ENCODE data around the gene THAP4.

The THAP4 gene

DNA sequence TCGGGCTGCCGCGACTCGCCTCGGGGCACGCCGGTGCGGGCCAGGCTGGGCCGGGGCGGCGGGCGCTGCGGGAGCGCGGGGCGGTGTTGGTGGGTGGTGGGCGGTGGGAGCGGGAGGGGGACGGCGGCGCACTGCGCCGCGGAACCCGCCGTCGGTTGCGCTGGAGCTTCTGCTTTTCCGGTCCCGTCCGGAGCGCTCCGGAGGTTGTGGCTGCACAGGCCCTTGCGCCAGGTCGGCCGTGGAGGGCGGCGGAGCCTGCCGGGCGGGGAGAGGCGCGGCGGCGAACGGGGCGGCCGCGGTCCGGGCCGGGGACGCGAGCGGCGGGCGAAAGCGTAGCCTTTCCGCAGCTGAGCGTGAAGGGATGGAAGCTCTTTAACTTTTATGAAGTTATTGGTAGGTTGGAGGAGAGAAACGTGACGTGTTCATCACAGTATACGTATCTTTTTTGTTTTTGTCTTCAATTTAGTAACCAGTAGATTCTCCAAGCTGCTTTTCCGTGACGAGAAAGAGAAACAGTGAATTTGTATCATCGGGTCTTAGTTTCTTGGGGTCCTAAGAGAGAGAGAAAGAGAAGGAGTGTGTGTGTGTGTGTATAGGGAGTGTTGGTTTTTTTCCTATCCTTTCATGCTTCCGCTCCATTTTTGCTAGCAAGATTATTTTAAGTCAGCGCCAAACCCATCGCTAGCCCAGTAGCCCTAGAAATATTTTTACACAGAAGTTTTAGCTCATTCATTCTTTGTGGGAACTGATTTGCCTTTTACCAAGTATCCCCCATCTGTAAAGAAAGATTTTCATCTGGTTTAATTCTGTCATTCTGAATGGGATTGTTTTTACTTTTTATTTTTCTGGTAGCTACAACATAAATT, 1.1 kb upstream of the THAP4 start:
- TF ChIP-seq GATA3 (IDR thresholded peaks at IDR 0.05; ENCODE audit: low read depth, low read length) = no peak

DNA sequence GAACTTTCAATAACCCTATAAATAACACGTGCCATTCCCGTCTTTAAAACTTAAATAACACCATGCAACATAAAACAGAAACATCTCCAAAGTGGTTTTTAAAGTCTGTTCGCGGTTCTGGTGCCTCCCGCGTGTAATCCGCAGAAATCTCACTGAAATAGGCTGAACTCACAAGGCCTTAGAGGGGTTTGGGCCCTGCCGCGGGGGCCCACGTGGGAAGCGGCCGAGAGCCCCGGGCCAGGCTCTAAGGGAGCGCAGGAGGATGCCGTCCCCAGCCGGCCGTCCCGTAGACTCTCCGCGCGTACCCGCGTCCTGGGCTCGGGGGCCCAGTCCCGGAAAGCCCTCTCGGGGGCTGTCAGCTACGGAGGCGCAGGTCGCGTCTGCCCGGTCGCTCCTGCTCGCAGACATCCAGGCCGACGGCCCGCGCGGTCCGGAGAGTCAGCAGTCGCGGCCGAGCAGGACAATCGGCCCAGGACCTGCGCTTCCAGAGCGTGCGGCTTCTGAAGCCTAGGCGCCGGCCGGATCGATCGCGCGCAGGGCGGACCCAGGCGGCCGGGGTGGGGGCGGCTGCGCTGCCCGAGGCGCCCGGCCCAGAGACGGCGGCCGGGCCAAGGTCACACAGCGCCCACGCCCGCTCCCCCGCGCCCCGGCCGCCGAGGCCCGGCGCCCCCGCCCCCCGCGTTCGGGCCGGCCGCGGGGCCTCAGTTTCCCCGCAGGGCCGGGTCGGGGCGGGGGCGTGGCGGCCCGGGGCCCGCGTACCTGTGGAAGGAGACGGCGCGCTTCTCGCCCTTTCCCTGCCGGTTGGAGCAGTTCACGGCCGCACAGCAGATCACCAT, 558 bp downstream of the THAP4 start:
- TF ChIP-seq GATA3 (IDR thresholded peaks at IDR 0.05; ENCODE audit: low read depth, low read length) (no peak), GATA2 (IDR thresholded peaks at IDR 0.05; ENCODE audit: low read depth, low read length) (no peak)

- TF ChIP-seq GATA3 (IDR thresholded peaks at IDR 0.05; ENCODE audit: low read depth, low read length) (no peak), GATA2 (IDR thresholded peaks at IDR 0.05; ENCODE audit: low read depth, low read length) (no peak)
These were observed 1.2 kb downstream of the THAP4 start for GRCh38 chr2:241635756-241636155.

GRCh38 chr2:241633561-241633960, 3.4 kb downstream of the THAP4 start:
- TF ChIP-seq GATA2 (IDR thresholded peaks at IDR 0.05; ENCODE audit: low read depth, low read length) (no peak), GATA3 (IDR thresholded peaks at IDR 0.05; ENCODE audit: low read depth, low read length) (no peak)

DNA sequence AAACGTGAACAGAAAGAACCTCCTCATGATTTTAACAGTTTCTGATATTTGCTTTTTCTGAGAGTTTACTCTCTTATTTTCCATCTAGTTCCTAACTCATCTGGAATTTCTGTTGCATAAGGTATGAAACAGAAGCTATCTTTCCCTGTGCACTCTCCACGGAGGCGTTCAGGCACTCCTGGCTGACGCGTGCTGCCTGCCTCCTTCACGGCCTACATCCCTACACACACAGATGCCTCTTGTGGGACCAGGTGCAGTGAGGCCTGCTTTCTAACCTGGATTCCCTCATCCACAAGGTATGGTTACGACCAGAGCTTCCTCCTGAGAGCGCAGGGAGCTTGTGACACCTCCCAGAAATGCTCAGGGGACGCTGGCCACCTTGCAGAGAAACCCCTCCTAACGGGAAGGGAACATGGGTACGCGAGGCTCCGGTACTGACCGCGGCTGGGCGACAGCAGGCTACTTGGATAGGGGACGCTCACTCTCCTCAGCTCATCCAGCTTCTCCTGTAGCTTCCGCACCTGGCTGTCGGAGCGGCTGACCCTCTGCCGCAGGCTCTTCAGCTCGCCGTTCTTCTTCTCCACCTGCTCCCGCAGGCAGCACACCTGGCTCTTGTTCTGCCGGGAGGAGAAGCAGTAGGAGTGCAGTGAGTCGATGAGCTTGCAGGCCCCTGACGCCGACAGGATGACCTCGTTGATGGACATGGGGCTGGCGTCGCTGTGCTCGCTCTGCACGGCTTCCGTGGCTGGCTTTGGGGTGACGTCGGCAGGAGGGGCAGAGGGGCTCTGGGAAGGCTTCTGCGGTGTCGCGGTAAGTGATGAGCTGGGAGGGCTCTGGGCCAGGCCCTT, 4.3 kb downstream of the THAP4 start:
- TF ChIP-seq GATA3 (IDR thresholded peaks at IDR 0.05; ENCODE audit: low read depth, low read length) (no peak), GATA2 (IDR thresholded peaks at IDR 0.05; ENCODE audit: low read depth, low read length) (no peak)

GRCh38 chr2:241629762-241630435, 7.1 kb downstream of the THAP4 start:
- no peak for TF ChIP-seq GATA2 (IDR thresholded peaks at IDR 0.05; ENCODE audit: low read depth, low read length)
- TF ChIP-seq GATA3 (IDR thresholded peaks at IDR 0.05; ENCODE audit: low read depth, low read length) = no peak

DNA sequence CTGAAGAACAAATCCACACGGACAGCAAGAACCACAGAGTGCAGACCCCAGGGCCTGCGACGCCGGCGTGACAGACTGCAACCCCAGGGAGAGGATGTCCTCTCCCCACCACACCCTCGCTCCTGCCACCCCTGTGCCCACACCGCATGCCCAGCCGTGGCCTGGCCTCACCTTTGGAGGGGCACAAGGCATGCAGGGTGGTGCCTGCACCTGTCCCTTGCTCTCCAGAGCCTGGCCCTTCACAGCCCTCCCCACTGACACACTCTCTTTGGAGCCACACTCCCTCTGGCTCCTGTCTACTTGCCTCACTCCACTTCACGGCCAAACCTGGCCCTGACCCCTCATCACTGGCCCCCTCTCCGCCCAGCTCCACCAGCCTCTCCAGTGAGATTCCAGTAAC, 9.3 kb downstream of the THAP4 start:
- TF ChIP-seq GATA2 (IDR thresholded peaks at IDR 0.05; ENCODE audit: low read depth, low read length) = no peak

DNA sequence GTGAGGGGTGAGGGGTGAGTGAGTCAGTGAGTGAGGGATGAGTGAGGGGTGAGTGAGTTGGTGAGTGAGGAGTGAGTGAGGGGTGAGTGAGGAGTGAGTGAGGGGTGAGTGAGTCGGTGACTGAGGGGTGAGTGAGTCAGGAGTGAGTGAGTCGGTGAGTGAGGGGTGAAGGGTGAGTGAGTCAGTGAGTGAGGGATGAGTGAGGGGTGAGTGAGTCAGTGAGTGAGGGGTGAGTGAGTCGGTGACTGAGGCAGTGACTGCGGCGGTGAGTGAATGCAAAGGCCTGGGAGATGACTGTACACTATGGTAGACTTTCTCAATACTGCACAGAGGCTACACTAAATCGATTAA, 16.6 kb downstream of the THAP4 start:
- TF ChIP-seq GATA2 (IDR thresholded peaks at IDR 0.05; ENCODE audit: low read depth, low read length) (no peak), GATA3 (IDR thresholded peaks at IDR 0.05; ENCODE audit: low read depth, low read length) (no peak)

DNA sequence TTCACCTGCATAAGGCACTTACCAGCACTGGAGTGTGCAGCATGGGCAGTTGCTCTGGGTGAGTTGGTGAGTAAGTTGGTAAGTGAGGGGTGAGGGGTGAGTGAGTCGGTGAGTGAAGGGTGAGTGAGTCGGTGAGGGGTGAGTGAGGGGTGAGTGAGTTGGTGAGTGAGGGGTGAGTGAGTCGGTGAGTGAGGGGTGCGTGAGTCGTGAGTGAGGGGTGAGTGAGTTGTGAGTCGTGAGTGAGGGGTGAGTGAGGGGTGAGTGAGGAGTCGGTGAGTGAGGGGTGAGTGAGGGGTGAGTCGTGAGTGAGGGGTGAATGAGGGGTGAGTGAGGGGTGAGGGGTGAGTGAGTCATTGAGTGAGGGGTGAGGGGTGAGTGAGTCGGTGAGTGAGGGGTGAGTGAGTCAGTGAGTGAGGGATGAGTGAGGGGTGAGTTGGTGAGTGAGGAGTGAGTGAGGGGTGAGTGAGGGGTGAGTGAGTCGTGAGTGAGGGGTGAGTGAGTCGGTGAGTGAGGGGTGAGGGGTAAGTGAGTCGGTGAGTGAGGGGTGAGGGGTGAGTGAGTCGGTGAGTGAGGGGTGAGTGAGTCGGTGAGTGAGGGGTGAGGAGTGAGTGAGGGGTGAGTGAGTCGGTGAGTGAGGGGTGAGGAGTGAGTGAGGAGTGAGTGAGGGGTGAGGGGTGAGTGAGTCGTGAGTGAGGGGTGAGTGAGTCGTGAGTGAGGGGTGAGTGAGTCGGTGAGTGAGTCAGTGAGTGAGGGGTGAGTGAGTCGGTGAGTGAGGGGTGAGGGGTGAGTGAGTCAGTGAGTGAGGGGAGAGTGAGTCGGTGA, 17.1 kb downstream of the THAP4 start:
- TF ChIP-seq GATA3 (IDR thresholded peaks at IDR 0.05; ENCODE audit: low read depth, low read length) (no peak), GATA2 (IDR thresholded peaks at IDR 0.05; ENCODE audit: low read depth, low read length) (no peak)

- TF ChIP-seq GATA3 (IDR thresholded peaks at IDR 0.05; ENCODE audit: low read depth, low read length) (no peak), GATA2 (IDR thresholded peaks at IDR 0.05; ENCODE audit: low read depth, low read length) (no peak)
These were observed 18.1 kb downstream of the THAP4 start for GRCh38 chr2:241618829-241619228.

GRCh38 chr2:241618296-241618805, 18.6 kb downstream of the THAP4 start:
- TF ChIP-seq GATA2 (IDR thresholded peaks at IDR 0.05; ENCODE audit: low read depth, low read length) (no peak), GATA3 (IDR thresholded peaks at IDR 0.05; ENCODE audit: low read depth, low read length) (no peak)

- no peak for TF ChIP-seq GATA2 (IDR thresholded peaks at IDR 0.05; ENCODE audit: low read depth, low read length)
- TF ChIP-seq GATA3 (IDR thresholded peaks at IDR 0.05; ENCODE audit: low read depth, low read length) = no peak
These were observed 19.4 kb downstream of the THAP4 start for GRCh38 chr2:241617431-241618154.

All from SH-SY5Y (cell line).